ENCODE data around the gene TYW1. TPM values are rescaled to one million over a fixed set of nuclear protein-coding genes. Genes with fewer than 3 reads are reported as not detected.
"Not testable (repeated sequence)": the region's sequence is repeated elsewhere in the genome, so short reads cannot be mapped to it uniquely, and the experiment has no call there.

The TYW1 gene
- total RNA-seq, 1 donor from 2014 or later = 24.9 TPM

- H3K4me3 Mint-ChIP-seq (ENCODE audit: low read depth) = no peak overlapping the region
- no peak for TF ChIP-seq CTCF (IDR thresholded peaks at IDR 0.05; ENCODE audit: unreplicated experiment)
- no peaks in the 10 kb centered on the region for H3K27me3 Mint-ChIP-seq
- H3K9me3 Mint-ChIP-seq (ENCODE audit: low read depth) = peaks cover 3% of the 10 kb centered on the region
- DNase-seq (ENCODE audit: low spot score, unreplicated experiment) = no peak
- H3K36me3 Mint-ChIP-seq (ENCODE audit: insufficient read depth) = peaks cover 14% of the 10 kb centered on the region
- H3K4me1 Mint-ChIP-seq (ENCODE audit: low read depth) = no peaks in the 10 kb centered on the region
- H3K27ac Mint-ChIP-seq = no peak overlapping the region
Measured at GRCh38 chr7:66964411-66964810, 32.2 kb upstream of the TYW1 start.

- Mint-ChIP-seq H3K4me3 (ENCODE audit: low read depth) (no peak overlapping the region), H3K27ac (no peak overlapping the region), H3K27me3 (no peaks in the 10 kb centered on the region), H3K36me3 (ENCODE audit: insufficient read depth) (peaks cover 12% of the 10 kb centered on the region), H3K4me1 (ENCODE audit: low read depth) (peaks cover 1% of the 10 kb centered on the region), H3K9me3 (ENCODE audit: low read depth) (peaks cover 3% of the 10 kb centered on the region)
- no peak for DNase-seq (ENCODE audit: low spot score, unreplicated experiment)
- no peak for TF ChIP-seq CTCF (IDR thresholded peaks at IDR 0.05; ENCODE audit: unreplicated experiment)
Measured at GRCh38 chr7:66967029-66967428, 29.6 kb upstream of the TYW1 start.

- H3K4me1 Mint-ChIP-seq (ENCODE audit: low read depth); H3K9me3 Mint-ChIP-seq (ENCODE audit: low read depth); H3K27me3 Mint-ChIP-seq; H3K4me3 Mint-ChIP-seq (ENCODE audit: low read depth); DNase-seq (ENCODE audit: low spot score, unreplicated experiment); H3K36me3 Mint-ChIP-seq (ENCODE audit: insufficient read depth); H3K27ac Mint-ChIP-seq: not testable (repeated sequence)
Measured at GRCh38 chr7:66969001-66969400, 27.6 kb upstream of the TYW1 start.

GRCh38 chr7:66970310-66970709 is 26.3 kb upstream of the TYW1 start:
- H3K36me3 Mint-ChIP-seq (ENCODE audit: insufficient read depth) = peaks cover 6% of the 10 kb centered on the region
- H3K4me1 Mint-ChIP-seq (ENCODE audit: low read depth) = peaks cover 5% of the 10 kb centered on the region
- DNase-seq (ENCODE audit: low spot score, unreplicated experiment) = no peak
- no peaks in the 10 kb centered on the region for H3K9me3 Mint-ChIP-seq (ENCODE audit: low read depth)
- H3K27me3 Mint-ChIP-seq = peaks cover 7% of the 10 kb centered on the region
- no peak overlapping the region for H3K4me3 Mint-ChIP-seq (ENCODE audit: low read depth)
- no peak for TF ChIP-seq CTCF (IDR thresholded peaks at IDR 0.05; ENCODE audit: unreplicated experiment)
- no peak overlapping the region for H3K27ac Mint-ChIP-seq

- peaks cover 4% of the 10 kb centered on the region for H3K9me3 Mint-ChIP-seq (ENCODE audit: low read depth)
- no peak for DNase-seq (ENCODE audit: low spot score, unreplicated experiment)
- H3K4me3 Mint-ChIP-seq (ENCODE audit: low read depth) = no peak overlapping the region
- no peak for TF ChIP-seq CTCF (IDR thresholded peaks at IDR 0.05; ENCODE audit: unreplicated experiment)
- no peak overlapping the region for H3K27ac Mint-ChIP-seq
- peaks cover 2% of the 10 kb centered on the region for H3K36me3 Mint-ChIP-seq (ENCODE audit: insufficient read depth)
- peaks cover 7% of the 10 kb centered on the region for H3K27me3 Mint-ChIP-seq
- peaks cover 5% of the 10 kb centered on the region for H3K4me1 Mint-ChIP-seq (ENCODE audit: low read depth)
Measured at GRCh38 chr7:66974986-66975590, 21.5 kb upstream of the TYW1 start.

GRCh38 chr7:66978312-66978711 is 18.3 kb upstream of the TYW1 start:
- not testable (repeated sequence) for H3K27me3 Mint-ChIP-seq; H3K4me3 Mint-ChIP-seq (ENCODE audit: low read depth); H3K27ac Mint-ChIP-seq; H3K36me3 Mint-ChIP-seq (ENCODE audit: insufficient read depth); H3K4me1 Mint-ChIP-seq (ENCODE audit: low read depth); DNase-seq (ENCODE audit: low spot score, unreplicated experiment)
- peaks cover 11% of the 10 kb centered on the region for H3K9me3 Mint-ChIP-seq (ENCODE audit: low read depth)

GRCh38 chr7:66979013-66979412 is 17.6 kb upstream of the TYW1 start:
- not testable (repeated sequence) for H3K4me3 Mint-ChIP-seq (ENCODE audit: low read depth); H3K4me1 Mint-ChIP-seq (ENCODE audit: low read depth); DNase-seq (ENCODE audit: low spot score, unreplicated experiment); H3K27ac Mint-ChIP-seq; H3K36me3 Mint-ChIP-seq (ENCODE audit: insufficient read depth); H3K27me3 Mint-ChIP-seq
- H3K9me3 Mint-ChIP-seq (ENCODE audit: low read depth) = peaks cover 11% of the 10 kb centered on the region

GRCh38 chr7:66980336-66980735 is 16.3 kb upstream of the TYW1 start:
- H3K27me3 Mint-ChIP-seq; DNase-seq (ENCODE audit: low spot score, unreplicated experiment); H3K4me1 Mint-ChIP-seq (ENCODE audit: low read depth): not testable (repeated sequence)

GRCh38 chr7:66989552-66989951 is 7.1 kb upstream of the TYW1 start:
- H3K27ac Mint-ChIP-seq; H3K9me3 Mint-ChIP-seq (ENCODE audit: low read depth); H3K4me1 Mint-ChIP-seq (ENCODE audit: low read depth); H3K27me3 Mint-ChIP-seq; DNase-seq (ENCODE audit: low spot score, unreplicated experiment); H3K4me3 Mint-ChIP-seq (ENCODE audit: low read depth): not testable (repeated sequence)
- peaks cover 14% of the 10 kb centered on the region for H3K36me3 Mint-ChIP-seq (ENCODE audit: insufficient read depth)

More at GRCh38 chr7:66980336-66980735, 16.3 kb upstream of the TYW1 start:
- H3K4me3 Mint-ChIP-seq (ENCODE audit: low read depth); H3K27ac Mint-ChIP-seq; H3K36me3 Mint-ChIP-seq (ENCODE audit: insufficient read depth): not testable (repeated sequence)
- H3K9me3 Mint-ChIP-seq (ENCODE audit: low read depth) = peaks cover 11% of the 10 kb centered on the region

GRCh38 chr7:66994051-66994450 is 2.6 kb upstream of the TYW1 start:
- not testable (repeated sequence) for H3K9me3 Mint-ChIP-seq (ENCODE audit: low read depth); H3K4me1 Mint-ChIP-seq (ENCODE audit: low read depth); DNase-seq (ENCODE audit: low spot score, unreplicated experiment); H3K36me3 Mint-ChIP-seq (ENCODE audit: insufficient read depth); H3K27me3 Mint-ChIP-seq
- Mint-ChIP-seq H3K27ac (peak overlapping the region; percentile 100), H3K4me3 (ENCODE audit: low read depth) (peak overlapping the region; percentile 98)

Measured in progenitor cell of endocrine pancreas (in vitro differentiated cells).